ENCODE measurements around the gene SH3BGRL2.

The SH3BGRL2 gene

GRCh38 chr6:79717989-79718388 is 86.9 kb downstream of the SH3BGRL2 start:
- TF ChIP-seq CTCF (IDR thresholded peaks at IDR 0.05; ENCODE audit: insufficient read depth, low read length, missing control alignments) = no peak
- POLR2A ChIA-PET = no interaction called here
- H3K4me3 ChIP-seq (ENCODE audit: low read depth, low read length) = no peak overlapping the region
- CTCF ChIA-PET = no interaction called here
- no peak for DNase-seq (ENCODE audit: low read depth, low spot score)

GRCh38 chr6:79718509-79719247 is 87.5 kb downstream of the SH3BGRL2 start:
- no peak for TF ChIP-seq CTCF (IDR thresholded peaks at IDR 0.05; ENCODE audit: insufficient read depth, low read length, missing control alignments)
- DNase-seq (ENCODE audit: low read depth, low spot score) = no peak
- ChIA-PET POLR2A (no interaction called here), CTCF (no interaction called here)
- H3K4me3 ChIP-seq (ENCODE audit: low read depth, low read length) = no peak overlapping the region

GRCh38 chr6:79719248-79719960 is 88.3 kb downstream of the SH3BGRL2 start:
- ChIA-PET POLR2A (no interaction called here), CTCF (no interaction called here)

GRCh38 chr6:79724816-79725215 is 93.7 kb downstream of the SH3BGRL2 start:
- H3K4me3 ChIP-seq (ENCODE audit: low read depth, low read length) = no peak overlapping the region
- ChIA-PET CTCF (interaction anchor here (3.0 kb wide), 1 partner anchor 11 kb away, joined by 7 read pairs; no protein-coding TSS in a partner anchor), POLR2A (no interaction called here)
- no peak for DNase-seq (ENCODE audit: low read depth, low spot score)
- TF ChIP-seq CTCF (IDR thresholded peaks at IDR 0.05; ENCODE audit: insufficient read depth, low read length, missing control alignments) = no peak

More at GRCh38 chr6:79719248-79719960, 88.3 kb downstream of the SH3BGRL2 start:
- no peak for DNase-seq (ENCODE audit: low read depth, low spot score)
- no peak overlapping the region for H3K4me3 ChIP-seq (ENCODE audit: low read depth, low read length)
- TF ChIP-seq CTCF (IDR thresholded peaks at IDR 0.05; ENCODE audit: insufficient read depth, low read length, missing control alignments) = no peak

- no peak for TF ChIP-seq CTCF (IDR thresholded peaks at IDR 0.05; ENCODE audit: insufficient read depth, low read length, missing control alignments)
- DNase-seq (ENCODE audit: low read depth, low spot score) = no peak
- ChIA-PET POLR2A (no interaction called here), CTCF (no interaction called here)
- H3K4me3 ChIP-seq (ENCODE audit: low read depth, low read length) = no peak overlapping the region
These were observed 100.3 kb downstream of the SH3BGRL2 start for GRCh38 chr6:79731471-79731870.

- TF ChIP-seq CTCF (IDR thresholded peaks at IDR 0.05; ENCODE audit: insufficient read depth, low read length, missing control alignments) = no peak
- CTCF ChIA-PET = no interaction called here
These were observed 102.3 kb downstream of the SH3BGRL2 start for GRCh38 chr6:79733388-79733787.

More at GRCh38 chr6:79733388-79733787, 102.3 kb downstream of the SH3BGRL2 start:
- no peak for DNase-seq (ENCODE audit: low read depth, low spot score)
- POLR2A ChIA-PET = no interaction called here
- H3K4me3 ChIP-seq (ENCODE audit: low read depth, low read length) = no peak overlapping the region
